ENCODE results near the gene PDE11A. TPM values are rescaled to one million over a fixed set of nuclear protein-coding genes. Genes with fewer than 3 reads are reported as not detected.

PDE11A gene
- total and polyA plus RNA-seq, 4 experiments from 2014 or later = not detected

DNA sequence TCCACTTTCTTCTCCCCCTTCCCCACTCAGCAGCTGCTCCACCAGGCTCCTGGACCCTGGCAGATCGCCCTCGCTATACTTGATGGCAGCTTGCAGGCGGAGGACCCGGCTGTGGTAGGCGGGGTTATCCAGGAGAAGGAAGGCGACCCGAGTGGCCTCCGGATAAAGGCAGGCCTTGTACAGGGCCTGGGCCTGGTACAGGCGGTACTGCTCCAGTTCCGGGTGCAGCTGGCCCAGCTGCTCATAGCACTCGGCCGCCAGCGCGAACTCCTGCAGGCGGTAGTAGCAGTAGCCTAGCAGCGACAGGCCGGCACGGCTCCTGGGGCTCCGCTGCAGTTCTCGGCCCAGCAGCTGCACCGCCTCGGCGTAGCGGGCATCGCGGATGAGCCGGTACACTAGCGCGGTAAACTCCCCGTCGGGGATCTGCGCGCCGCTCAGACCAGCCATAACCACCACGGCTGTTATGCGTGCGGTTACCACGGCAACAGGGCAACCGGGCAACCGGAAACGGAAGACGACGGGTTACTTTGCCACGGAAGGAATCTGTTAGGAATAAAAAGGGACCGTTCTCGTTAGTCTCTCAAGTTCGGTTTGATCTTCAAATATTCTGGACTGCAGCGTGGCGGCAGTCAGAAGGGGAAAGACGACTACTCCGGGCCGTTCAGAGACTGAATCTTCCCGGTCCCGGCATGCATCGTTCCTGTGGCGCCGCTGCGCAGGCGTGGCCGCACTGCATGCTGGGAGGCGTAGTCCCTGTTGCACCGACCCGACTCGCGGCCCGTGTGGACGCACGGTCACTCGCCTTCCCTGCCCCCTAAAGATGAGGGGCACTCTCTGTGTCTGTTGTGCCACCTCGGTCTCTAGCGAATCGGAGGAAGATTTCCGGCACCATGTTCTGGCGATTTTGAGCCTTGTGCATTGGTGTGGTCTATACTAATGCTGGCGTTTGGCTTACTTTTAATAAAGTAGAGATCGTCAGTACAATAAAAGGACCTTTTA is 454.0 kb downstream of the PDE11A start:
- no peaks in the 10 kb centered on the region for H3K36me3 ChIP-seq (ENCODE audit: insufficient read depth, low read length)
- CTCF ChIA-PET (ENCODE audit: partially characterized antibody) = interaction anchor here (1.9 kb wide), 1 partner anchor 16 kb away, joined by 5 read pairs; no protein-coding TSS in a partner anchor
- H3K27ac Mint-ChIP-seq = peak overlapping the region; percentile 98 to 100 (median 100)

DNA sequence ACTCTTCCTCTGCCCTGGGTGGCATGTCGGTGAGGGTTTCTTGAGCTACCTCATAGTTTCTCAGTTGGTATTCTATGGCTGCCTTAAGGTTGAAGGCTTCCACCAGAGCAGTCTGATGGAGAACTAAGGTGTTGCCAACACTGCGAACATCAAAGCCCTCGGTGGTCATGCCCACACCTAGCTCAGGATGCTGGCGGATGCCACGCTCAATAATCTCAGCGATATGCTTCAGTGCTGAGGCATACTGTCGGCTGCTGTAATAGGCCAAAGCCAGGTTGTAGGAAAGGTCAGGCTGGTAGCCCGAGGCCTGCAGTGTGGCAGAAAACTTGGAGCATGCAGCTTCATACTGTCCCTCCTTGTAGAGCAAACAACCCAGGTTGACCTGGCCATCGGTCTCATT is 454.7 kb downstream of the PDE11A start:
- Histone ChIP-seq H3K27ac (ENCODE audit: low read depth, low read length) (peak overlapping the region; percentile 97), H3K36me3 (ENCODE audit: insufficient read depth, low read length) (no peaks in the 10 kb centered on the region), H3K4me1 (ENCODE audit: insufficient read depth, low read length) (peaks cover 5% of the 10 kb centered on the region), H3K4me3 (ENCODE audit: low read length in 2 of 2) (peak overlapping the region in 1 of 2 donors; percentile 87), H3K27me3 (ENCODE audit: insufficient read depth, low read length) (no peaks in the 10 kb centered on the region), H3K9me3 (ENCODE audit: control insufficient read depth in 1 of 2, low read length in 2 of 2) (no peaks in the 10 kb centered on the region)
- peak overlapping the region; percentile 98 to 100 (median 100) for H3K27ac Mint-ChIP-seq
- H3K9me3 Mint-ChIP-seq = peaks cover 0 to 6% (median 0%) of the 10 kb centered on the region in 8 donors
- CTCF ChIA-PET (ENCODE audit: partially characterized antibody) = interaction anchor here (1.9 kb wide), 1 partner anchor 15 kb away, joined by 5 read pairs; no protein-coding TSS in a partner anchor
- intact Hi-C loops (cut with micrococcal nuclease) = loop anchor here (1.0 to 10.0 kb wide), 5 partner anchors 65 to 1616 kb away; partner anchors contain the start of genes HNRNPA3 and LNPK
- peak overlapping the region; percentile 92 to 98 (median 97) for H3K4me3 Mint-ChIP-seq
- peak in 1 of 5 donors; percentile 2 for DNase-seq
- POLR2A ChIA-PET (ENCODE audit: partially characterized antibody) = interaction anchor here (1.0 to 1.4 kb wide), 2 partner anchors 65 to 353 kb away, joined by 3 to 4 read pairs; partner anchors contain the start of gene NFE2L2
- peaks cover 3 to 19% (median 8%) of the 10 kb centered on the region in 4 donors for H3K4me1 Mint-ChIP-seq
- peaks cover 0 to 7% of the 10 kb centered on the region in 2 donors for H3K36me3 Mint-ChIP-seq
- peaks cover 4 to 9% of the 10 kb centered on the region in 2 donors for H3K27me3 Mint-ChIP-seq

More for the DNA sequence above, 454.0 kb downstream of the PDE11A start:
- DNase-seq = peak; percentile 92 to 94 (median 93)
- H3K27me3 ChIP-seq (ENCODE audit: insufficient read depth, low read length) = no peaks in the 10 kb centered on the region
- intact Hi-C loops (cut with micrococcal nuclease) = loop anchor here (1.0 to 10.0 kb wide), 5 partner anchors 65 to 1616 kb away; partner anchors contain the start of genes HNRNPA3 and LNPK
- Mint-ChIP-seq H3K27me3 (peaks cover 4 to 9% of the 10 kb centered on the region in 2 donors), H3K9me3 (peaks cover 0 to 6% (median 0%) of the 10 kb centered on the region in 8 donors), H3K4me1 (peaks cover 3 to 19% (median 8%) of the 10 kb centered on the region in 4 donors), H3K36me3 (peaks cover 0 to 7% of the 10 kb centered on the region in 2 donors), H3K4me3 (peak overlapping the region; percentile 92 to 98 (median 97))
- H3K4me3 ChIP-seq (ENCODE audit: low read length in 2 of 2) = peak overlapping the region; percentile 85 to 87
- H3K27ac ChIP-seq (ENCODE audit: low read depth, low read length) = peak overlapping the region; percentile 97
- POLR2A ChIA-PET (ENCODE audit: partially characterized antibody) = interaction anchor here (1.0 to 1.4 kb wide), 2 partner anchors 66 to 354 kb away, joined by 3 to 4 read pairs; partner anchors contain the start of gene NFE2L2
- peaks cover 5% of the 10 kb centered on the region for H3K4me1 ChIP-seq (ENCODE audit: insufficient read depth, low read length)
- H3K9me3 ChIP-seq (ENCODE audit: control insufficient read depth in 1 of 2, low read length in 2 of 2) = no peaks in the 10 kb centered on the region

DNA sequence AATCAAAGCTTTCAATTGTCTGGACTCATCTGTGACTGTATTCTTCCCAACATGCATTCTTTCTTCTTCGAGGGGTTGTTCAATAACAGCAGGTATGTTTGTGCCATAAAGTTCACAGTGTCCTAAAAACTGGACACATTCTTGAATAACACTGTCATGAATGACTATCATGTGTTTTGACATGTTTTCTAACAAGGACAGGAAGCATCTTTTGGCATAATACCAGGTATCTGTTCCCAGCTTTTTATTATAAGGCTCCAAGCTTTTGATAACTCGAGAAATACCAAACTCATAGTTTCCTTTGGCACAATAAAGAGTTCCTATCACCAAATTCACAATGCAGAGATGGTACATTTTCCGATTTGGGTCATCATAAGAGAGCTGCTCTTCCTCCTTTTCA is 455.8 kb downstream of the PDE11A start:
- Histone ChIP-seq H3K27me3 (ENCODE audit: insufficient read depth, low read length) (no peaks in the 10 kb centered on the region), H3K36me3 (ENCODE audit: insufficient read depth, low read length) (no peaks in the 10 kb centered on the region), H3K4me3 (ENCODE audit: low read length in 2 of 2) (no peak overlapping the region), H3K4me1 (ENCODE audit: insufficient read depth, low read length) (peaks cover 5% of the 10 kb centered on the region), H3K27ac (ENCODE audit: low read depth, low read length) (no peak overlapping the region), H3K9me3 (ENCODE audit: control insufficient read depth in 1 of 2, low read length in 2 of 2) (no peaks in the 10 kb centered on the region)
- Mint-ChIP-seq H3K27ac (peak overlapping the region in 3 of 7 donors; percentile 25 to 41 (median 38)), H3K27me3 (peaks cover 4 to 7% of the 10 kb centered on the region in 2 donors), H3K4me3 (peak overlapping the region in 1 of 8 donors; percentile 6), H3K9me3 (peaks cover 0 to 6% (median 0%) of the 10 kb centered on the region in 8 donors), H3K4me1 (peaks cover 3 to 19% (median 8%) of the 10 kb centered on the region in 4 donors), H3K36me3 (peaks cover 0 to 7% of the 10 kb centered on the region in 2 donors)
- DNase-seq = no peak
- ChIA-PET POLR2A (ENCODE audit: partially characterized antibody) (no interaction called here), CTCF (ENCODE audit: partially characterized antibody) (interaction anchor here (0.7 to 1.9 kb wide), 2 partner anchors 12 to 14 kb away, joined by 3 to 5 read pairs; no protein-coding TSS in a partner anchor)
- intact Hi-C loops (cut with micrococcal nuclease) = loop anchor here (5.0 to 10.0 kb wide), 3 partner anchors 284 to 1614 kb away; partner anchors contain the start of gene LNPK

DNA sequence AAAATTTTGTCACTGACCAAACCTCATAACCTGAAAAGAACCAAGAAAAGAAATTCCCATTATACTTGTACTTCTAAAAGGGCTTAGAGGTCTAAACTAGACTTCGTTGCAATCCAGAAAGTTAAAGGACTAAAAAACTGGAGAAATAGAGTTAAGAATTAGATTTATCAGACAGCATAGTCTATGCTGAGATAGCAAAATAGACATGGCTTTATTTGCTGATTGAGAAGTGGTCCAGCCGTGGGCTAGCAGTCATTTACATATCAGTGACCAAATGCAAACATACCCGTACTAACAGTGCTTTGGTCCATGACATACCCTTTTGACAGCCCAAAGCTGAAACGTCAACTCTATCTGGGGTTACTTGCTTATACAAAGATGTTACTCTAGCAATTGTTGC is 456.5 kb downstream of the PDE11A start:
- Mint-ChIP-seq H3K4me1 (peaks cover 3 to 19% (median 8%) of the 10 kb centered on the region in 4 donors), H3K4me3 (peak overlapping the region in 1 of 8 donors; percentile 6), H3K36me3 (peaks cover 0 to 7% of the 10 kb centered on the region in 2 donors), H3K27ac (peak overlapping the region in 2 of 7 donors; percentile 41 to 46), H3K9me3 (peaks cover 0 to 6% (median 0%) of the 10 kb centered on the region in 8 donors), H3K27me3 (peaks cover 4 to 9% of the 10 kb centered on the region in 2 donors)
- no peak overlapping the region for H3K4me3 ChIP-seq (ENCODE audit: low read length in 2 of 2)
- peaks cover 5% of the 10 kb centered on the region for H3K4me1 ChIP-seq (ENCODE audit: insufficient read depth, low read length)
- H3K36me3 ChIP-seq (ENCODE audit: insufficient read depth, low read length) = no peaks in the 10 kb centered on the region
- H3K9me3 ChIP-seq (ENCODE audit: control insufficient read depth in 1 of 2, low read length in 2 of 2) = no peaks in the 10 kb centered on the region
- no peaks in the 10 kb centered on the region for H3K27me3 ChIP-seq (ENCODE audit: insufficient read depth, low read length)
- intact Hi-C loops (cut with micrococcal nuclease) = loop anchor here (5.0 to 10.0 kb wide), 3 partner anchors 284 to 1614 kb away; partner anchors contain the start of gene LNPK
- no peak for DNase-seq
- ChIA-PET CTCF (ENCODE audit: partially characterized antibody) (interaction anchor here (0.7 kb wide), 1 partner anchor 12 kb away, joined by 3 read pairs; no protein-coding TSS in a partner anchor), POLR2A (ENCODE audit: partially characterized antibody) (no interaction called here)
- H3K27ac ChIP-seq (ENCODE audit: low read depth, low read length) = no peak overlapping the region

DNA sequence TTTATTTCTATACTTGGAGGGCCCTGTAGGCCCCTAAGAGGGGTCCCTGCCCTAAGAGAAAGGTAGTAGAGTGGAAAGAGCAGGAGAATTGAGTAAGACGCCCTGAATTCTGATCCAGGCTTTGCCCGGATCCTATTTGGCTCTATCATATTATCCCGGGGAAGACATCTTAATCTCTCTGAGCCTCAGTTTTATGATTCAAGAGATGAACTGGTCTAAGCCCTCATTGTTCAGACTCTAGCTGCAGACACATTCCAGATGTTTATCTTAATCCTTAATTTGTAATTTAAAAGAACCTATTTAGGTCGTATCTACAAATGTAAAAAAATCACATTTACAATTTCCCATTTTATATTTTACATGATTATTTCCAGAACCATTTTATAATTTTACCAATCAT is 459.9 kb downstream of the PDE11A start:
- Histone ChIP-seq H3K9me3 (ENCODE audit: control insufficient read depth in 1 of 2, low read length in 2 of 2) (no peaks in the 10 kb centered on the region), H3K4me3 (ENCODE audit: low read length in 2 of 2) (no peak overlapping the region), H3K27me3 (ENCODE audit: insufficient read depth, low read length) (no peaks in the 10 kb centered on the region), H3K27ac (ENCODE audit: low read depth, low read length) (no peak overlapping the region), H3K4me1 (ENCODE audit: insufficient read depth, low read length) (no peaks in the 10 kb centered on the region), H3K36me3 (ENCODE audit: insufficient read depth, low read length) (no peaks in the 10 kb centered on the region)
- Mint-ChIP-seq H3K36me3 (peaks cover 3 to 8% of the 10 kb centered on the region in 2 donors), H3K4me1 (no peaks in the 10 kb centered on the region), H3K27ac (no peak overlapping the region), H3K27me3 (peaks cover 9 to 11% of the 10 kb centered on the region in 2 donors), H3K4me3 (no peak overlapping the region), H3K9me3 (peaks cover 0 to 18% (median 6%) of the 10 kb centered on the region in 8 donors)
- no peak for DNase-seq
- POLR2A ChIA-PET (ENCODE audit: partially characterized antibody) = no interaction called here
- CTCF ChIA-PET (ENCODE audit: partially characterized antibody) = no interaction called here
- intact Hi-C loops (cut with micrococcal nuclease) = loop anchor here (10.0 kb wide), 1 partner anchor 448 kb away; no protein-coding TSS in a partner anchor

DNA sequence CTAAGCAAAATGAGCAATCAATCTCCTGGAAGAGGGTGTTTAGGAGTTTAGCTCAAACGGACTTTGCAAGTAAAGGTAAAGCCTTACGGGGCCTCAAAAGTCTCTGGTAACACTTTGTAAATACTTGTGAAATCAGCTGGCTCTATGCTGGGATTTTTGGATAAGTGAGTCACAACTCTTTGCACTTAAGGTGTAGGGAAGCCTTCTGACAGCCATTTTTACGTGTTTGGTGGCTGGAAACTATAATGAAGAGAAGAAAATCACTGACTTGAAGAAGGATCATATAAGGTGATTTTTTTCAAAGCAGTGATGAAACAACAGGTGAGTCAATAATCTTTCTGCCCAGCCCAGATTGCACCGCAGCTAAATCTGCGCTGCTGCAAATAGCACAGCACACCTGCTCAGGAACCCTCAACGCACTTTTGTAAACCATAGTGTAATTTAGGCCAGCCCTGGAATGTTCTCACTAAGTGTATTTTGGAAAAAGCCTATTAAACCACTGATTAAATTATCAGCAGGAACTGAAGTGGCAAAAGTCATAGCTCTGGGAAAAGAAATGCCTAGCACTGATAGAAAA is 461.2 kb downstream of the PDE11A start:
- Mint-ChIP-seq H3K4me1 (no peaks in the 10 kb centered on the region), H3K9me3 (peaks cover 0 to 18% (median 7%) of the 10 kb centered on the region in 8 donors), H3K36me3 (peaks cover 4 to 10% of the 10 kb centered on the region in 2 donors), H3K27me3 (peaks cover 9 to 10% of the 10 kb centered on the region in 2 donors), H3K4me3 (no peak overlapping the region), H3K27ac (no peak overlapping the region)
- no peak overlapping the region for H3K4me3 ChIP-seq (ENCODE audit: low read length in 2 of 2)
- ChIA-PET POLR2A (ENCODE audit: partially characterized antibody) (no interaction called here), CTCF (ENCODE audit: partially characterized antibody) (no interaction called here)
- DNase-seq = no peak
- no peaks in the 10 kb centered on the region for H3K36me3 ChIP-seq (ENCODE audit: insufficient read depth, low read length)
- no peaks in the 10 kb centered on the region for H3K9me3 ChIP-seq (ENCODE audit: control insufficient read depth in 1 of 2, low read length in 2 of 2)
- H3K27ac ChIP-seq (ENCODE audit: low read depth, low read length) = no peak overlapping the region
- H3K27me3 ChIP-seq (ENCODE audit: insufficient read depth, low read length) = no peaks in the 10 kb centered on the region
- H3K4me1 ChIP-seq (ENCODE audit: insufficient read depth, low read length) = no peaks in the 10 kb centered on the region
- intact Hi-C loops (cut with micrococcal nuclease) = loop anchor here (10.0 kb wide), 1 partner anchor 447 kb away; no protein-coding TSS in a partner anchor
